Measurements from ENCODE around the gene AFTPH.

GRCh38 chr2:64599469-64599868, 75.3 kb downstream of the AFTPH start:
- no peak for TF ChIP-seq POLR2A (IDR thresholded peaks at IDR 0.05)
- no peak for TF ChIP-seq CTCF (IDR thresholded peaks at IDR 0.05)
